Karpas-422 (cell line): ENCODE data around the gene C2orf78. TPM values are rescaled to one million over a fixed set of nuclear protein-coding genes. Genes with fewer than 3 reads are reported as not detected.
A peak's percentile ranks its signal among the peaks of the same experiment; 100 is the strongest.

ENCODE experiments used
- DNase-seq: peaks from one replicate; pipeline ENCODE4 v3.0.0-alpha.2; 2015
- H2AFZ ChIP-seq: fragments of 200-600 bp; sonication (generic); 2 replicates; pipeline ENCODE4 v1.6.1; 2014; ENCODE audit warnings: antibody characterized with exemption, low read length, mixed read lengths
- H3K27ac ChIP-seq: fragments of 200-600 bp; sonication (generic); 2 replicates; pipeline ENCODE4 v1.5.1; 2014; ENCODE audit warnings: mild to moderate bottlenecking, low read length, moderate library complexity
- H3K27me3 ChIP-seq: fragments of 200-600 bp; sonication (generic); 2 replicates; pipeline ENCODE4 v1.6.1; 2014; ENCODE audit warnings: low read length, mixed read lengths
- H3K36me3 ChIP-seq: fragments of 200-600 bp; sonication (generic); 2 replicates; pipeline ENCODE4 v1.6.1; 2014; ENCODE audit warnings: low read length, mixed read lengths; ENCODE audit not compliant: insufficient read depth
- H3K4me1 ChIP-seq: fragments of 200-600 bp; sonication (generic); 2 replicates; pipeline ENCODE4 v1.6.1; 2014; ENCODE audit warnings: mild to moderate bottlenecking, low read length, mixed read lengths
- H3K4me2 ChIP-seq: fragments of 200-600 bp; sonication (generic); 2 replicates; pipeline ENCODE4 v1.6.1; 2014; ENCODE audit warnings: low read length, low read depth, mild to moderate bottlenecking; ENCODE audit not compliant: poor library complexity, severe bottlenecking
- H3K4me3 ChIP-seq: fragments of 200-600 bp; sonication (generic); 2 replicates; pipeline ENCODE4 v1.5.1; 2014; ENCODE audit warnings: mild to moderate bottlenecking, antibody characterized with exemption, low read length, mixed read lengths
- H3K79me2 ChIP-seq: fragments of 200-600 bp; sonication (generic); 2 replicates; pipeline ENCODE4 v1.6.1; 2014; ENCODE audit warnings: mild to moderate bottlenecking, low read length, mixed read lengths
- H3K9ac ChIP-seq: fragments of 200-600 bp; sonication (generic); 2 replicates; pipeline ENCODE4 v1.6.0; 2014; ENCODE audit warnings: low read length
- H3K9me2 ChIP-seq: fragments of 200-600 bp; sonication (generic), shearing (Covaris generic); replicated peaks from 2 replicates; pipeline ENCODE4 v1.6.0; 2014; ENCODE audit warnings: mild to moderate bottlenecking, low read length, moderate library complexity; ENCODE audit not compliant: insufficient read depth
- H3K9me3 ChIP-seq: fragments of 300-700, 200-600 bp; sonication (generic); 2 replicates; pipeline ENCODE4 v1.6.1; 2014; ENCODE audit warnings: low read length, mixed read lengths
- H4K20me1 ChIP-seq: fragments of 200-600 bp; sonication (generic); 2 replicates; pipeline ENCODE4 v1.6.1; 2014; ENCODE audit warnings: mild to moderate bottlenecking, antibody characterized with exemption, low read length, low read depth; ENCODE audit not compliant: insufficient read depth
- total RNA-seq: library from RNA; depleted of rRNA; stranded (reverse); fragments of >200 nt; shearing (Covaris generic); gene quantifications from 2 replicates; pipeline ENCODE4 v1.2.3, GENCODE V29; 2014; ENCODE audit warnings: low replicate concordance

The C2orf78 gene
- total RNA-seq, 1 experiment from 2014 or later, result not detected

DNA sequence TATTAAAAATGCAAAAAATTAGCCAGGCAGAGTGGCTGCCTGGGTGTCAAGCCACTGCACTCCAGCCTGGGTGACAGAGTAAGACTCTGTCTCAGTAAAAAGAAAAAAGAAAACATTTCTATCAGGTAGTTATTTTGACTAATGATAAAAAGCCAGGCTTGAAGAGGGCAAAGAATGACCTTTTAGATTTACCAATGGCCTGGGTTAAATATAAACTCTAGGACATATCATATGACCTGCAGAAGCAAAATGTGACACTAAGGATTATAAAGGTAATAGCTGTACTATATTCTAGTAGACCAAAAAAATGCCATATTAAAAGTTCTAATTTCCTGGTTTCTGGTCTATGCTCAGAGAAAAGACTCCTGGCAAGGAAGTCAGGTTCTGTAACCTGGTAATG, 28.7 kb downstream of the C2orf78 start:
- no peak overlapping the region for H3K27ac ChIP-seq
- H4K20me1 ChIP-seq, result no peaks in the 10 kb centered on the region
- DNase-seq, result no peak
- no peak overlapping the region for H2AFZ ChIP-seq
- H3K79me2 ChIP-seq, result no peaks in the 10 kb centered on the region
- no peaks in the 10 kb centered on the region for H3K4me1 ChIP-seq
- H3K9me2 ChIP-seq, result no peaks in the 10 kb centered on the region
- no peak overlapping the region for H3K4me3 ChIP-seq
- no peak overlapping the region for H3K9ac ChIP-seq
- H3K9me3 ChIP-seq, result no peaks in the 10 kb centered on the region
- H3K4me2 ChIP-seq, result no peak overlapping the region
- no peaks in the 10 kb centered on the region for H3K36me3 ChIP-seq
- H3K27me3 ChIP-seq, result no peaks in the 10 kb centered on the region

DNA sequence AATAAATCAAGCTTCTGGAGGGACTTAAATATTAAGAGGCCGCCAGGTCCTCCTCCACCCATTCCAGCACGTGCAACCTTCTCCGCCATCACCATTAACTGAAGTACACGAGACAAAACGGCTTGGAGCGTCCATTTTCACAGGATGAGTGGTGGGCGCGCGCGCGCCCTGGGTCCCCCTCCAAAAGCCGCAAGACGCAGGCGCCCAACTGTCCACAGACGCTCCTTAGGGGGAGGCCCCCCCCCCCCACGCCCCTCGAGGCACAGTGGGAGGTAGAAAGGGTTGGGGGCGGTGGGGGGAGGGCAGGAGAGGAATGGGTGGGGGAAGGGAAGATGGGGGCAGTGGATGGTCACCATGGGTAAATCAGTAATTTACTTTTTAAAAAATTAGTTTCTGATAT, 34.3 kb downstream of the C2orf78 start:
- H3K4me1 ChIP-seq, result peaks cover 25% of the 10 kb centered on the region
- H3K9me3 ChIP-seq, result no peaks in the 10 kb centered on the region
- no peak overlapping the region for H2AFZ ChIP-seq
- H3K4me3 ChIP-seq, result no peak overlapping the region
- no peak overlapping the region for H3K27ac ChIP-seq
- H4K20me1 ChIP-seq, result no peaks in the 10 kb centered on the region
- no peaks in the 10 kb centered on the region for H3K27me3 ChIP-seq
- no peaks in the 10 kb centered on the region for H3K9me2 ChIP-seq
- H3K79me2 ChIP-seq, result no peaks in the 10 kb centered on the region
- no peak overlapping the region for H3K9ac ChIP-seq
- H3K4me2 ChIP-seq, result no peak overlapping the region
- no peak for DNase-seq
- no peaks in the 10 kb centered on the region for H3K36me3 ChIP-seq

DNA sequence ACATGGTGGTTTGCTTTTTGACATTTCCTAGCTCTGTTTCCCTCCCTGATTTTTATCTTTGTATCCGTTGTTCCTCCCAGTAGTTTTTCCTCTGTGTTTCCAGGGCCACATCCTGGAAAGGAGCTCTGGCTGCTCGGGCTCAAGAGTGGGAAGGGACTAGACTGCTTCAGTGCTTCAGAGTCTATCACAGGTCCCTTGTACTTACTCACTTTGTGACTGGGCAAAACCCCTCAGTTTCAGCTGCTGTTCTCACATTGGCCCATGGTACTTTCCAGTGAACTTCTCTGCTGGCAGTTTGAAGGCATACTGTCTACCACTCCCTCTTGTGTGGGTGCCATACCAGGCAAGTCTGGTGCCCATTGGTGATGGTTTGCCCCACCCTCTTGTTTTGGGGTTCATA, 37.2 kb downstream of the C2orf78 start:
- no peak overlapping the region for H3K9ac ChIP-seq
- no peak overlapping the region for H3K4me2 ChIP-seq
- H2AFZ ChIP-seq, result peak overlapping the region; percentile 38
- no peak overlapping the region for H3K4me3 ChIP-seq
- H4K20me1 ChIP-seq, result no peaks in the 10 kb centered on the region
- DNase-seq, result no peak
- no peaks in the 10 kb centered on the region for H3K36me3 ChIP-seq
- peaks cover 26% of the 10 kb centered on the region for H3K4me1 ChIP-seq
- no peaks in the 10 kb centered on the region for H3K9me3 ChIP-seq
- H3K27ac ChIP-seq, result no peak overlapping the region
- no peaks in the 10 kb centered on the region for H3K79me2 ChIP-seq
- no peaks in the 10 kb centered on the region for H3K27me3 ChIP-seq
- no peaks in the 10 kb centered on the region for H3K9me2 ChIP-seq

DNA sequence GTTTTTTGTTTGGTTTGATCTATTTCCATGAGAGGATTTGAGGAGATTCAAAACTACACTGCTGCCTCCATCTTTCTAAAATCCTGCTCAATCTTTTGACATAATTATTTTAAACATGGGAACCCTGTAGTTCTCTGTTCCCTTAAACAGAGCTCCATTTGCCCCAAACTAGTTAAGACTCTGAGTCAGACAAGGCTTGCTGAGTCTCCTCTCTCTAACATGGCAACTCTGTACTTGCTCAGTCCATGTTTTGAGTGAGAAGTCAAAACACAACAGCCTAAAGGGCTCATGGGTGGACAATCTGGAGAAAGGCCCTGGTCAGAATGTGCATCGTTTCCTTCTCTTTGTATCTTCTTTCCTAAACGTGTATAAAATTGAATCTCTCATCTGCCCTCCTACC, 37.7 kb downstream of the C2orf78 start:
- Histone ChIP-seq H3K27me3 (no peaks in the 10 kb centered on the region), H3K9me3 (no peaks in the 10 kb centered on the region), H3K9me2 (no peaks in the 10 kb centered on the region), H3K4me2 (peak overlapping the region; percentile 45), H3K4me1 (peaks cover 26% of the 10 kb centered on the region), H3K36me3 (no peaks in the 10 kb centered on the region), H3K79me2 (no peaks in the 10 kb centered on the region), H3K9ac (no peak overlapping the region), H2AFZ (no peak overlapping the region), H3K4me3 (no peak overlapping the region), H4K20me1 (no peaks in the 10 kb centered on the region), H3K27ac (no peak overlapping the region)
- DNase-seq, result no peak

DNA sequence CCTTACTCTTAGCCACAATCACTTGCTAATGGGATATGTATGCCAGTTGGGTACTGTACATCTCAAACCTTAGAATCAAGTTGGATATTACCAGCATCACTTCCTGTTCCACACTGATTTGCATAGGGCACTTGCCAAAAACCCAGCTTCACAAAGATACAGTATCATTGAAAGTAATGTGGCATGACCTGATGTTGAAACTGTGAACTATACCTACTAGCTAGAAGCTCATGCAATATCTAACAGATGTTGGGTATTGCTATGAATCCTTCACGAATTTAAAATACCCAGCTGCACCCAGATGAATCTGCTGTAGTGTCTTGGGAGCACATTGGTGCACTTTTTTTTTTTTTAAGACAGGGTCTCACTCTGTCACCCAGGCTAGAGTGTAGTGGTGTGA, 38.3 kb downstream of the C2orf78 start:
- H3K36me3 ChIP-seq, result no peaks in the 10 kb centered on the region
- peak; percentile 86 for DNase-seq
- H3K4me1 ChIP-seq, result peaks cover 27% of the 10 kb centered on the region
- peak overlapping the region; percentile 2 for H2AFZ ChIP-seq
- H3K9me2 ChIP-seq, result no peaks in the 10 kb centered on the region
- peak overlapping the region; percentile 8; the same call in 1 of the 2 replicates for H3K4me3 ChIP-seq
- peak overlapping the region; percentile 36 for H3K27ac ChIP-seq
- H3K9me3 ChIP-seq, result no peaks in the 10 kb centered on the region
- no peaks in the 10 kb centered on the region for H4K20me1 ChIP-seq
- H3K79me2 ChIP-seq, result no peaks in the 10 kb centered on the region
- H3K4me2 ChIP-seq, result peak overlapping the region; percentile 45
- no peaks in the 10 kb centered on the region for H3K27me3 ChIP-seq
- peak overlapping the region; percentile 34; the same call in 1 of the 2 replicates for H3K9ac ChIP-seq

DNA sequence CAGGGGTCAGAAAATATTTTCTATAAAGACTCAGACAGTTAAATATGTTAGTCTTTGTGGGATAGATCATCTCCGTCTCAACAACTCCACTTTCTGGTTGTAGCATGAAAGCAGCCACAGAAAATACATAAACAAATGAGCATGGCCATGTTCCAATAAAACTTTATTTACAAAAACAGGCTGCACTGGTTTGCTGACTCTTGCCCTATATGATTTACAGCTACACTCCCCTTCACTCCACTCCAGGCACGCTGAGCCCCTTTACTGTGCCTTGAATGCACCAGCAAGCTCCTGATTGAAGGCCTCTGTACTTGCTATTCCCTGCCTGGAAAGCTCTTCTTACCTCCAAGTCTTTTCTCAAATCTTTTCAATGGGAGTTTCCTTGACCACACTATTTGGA, 39.0 kb downstream of the C2orf78 start:
- Histone ChIP-seq H3K27me3 (no peaks in the 10 kb centered on the region), H3K9me2 (no peaks in the 10 kb centered on the region), H3K4me1 (peaks cover 34% of the 10 kb centered on the region), H4K20me1 (no peaks in the 10 kb centered on the region), H2AFZ (peak overlapping the region; percentile 2), H3K36me3 (no peaks in the 10 kb centered on the region), H3K27ac (peak overlapping the region; percentile 36; the same call in 1 of the 2 replicates), H3K4me3 (peak overlapping the region; percentile 8; the same call in 1 of the 2 replicates), H3K4me2 (peak overlapping the region; percentile 45), H3K79me2 (peaks cover 5% of the 10 kb centered on the region), H3K9me3 (no peaks in the 10 kb centered on the region), H3K9ac (peak overlapping the region; percentile 34)
- DNase-seq, result no peak

DNA sequence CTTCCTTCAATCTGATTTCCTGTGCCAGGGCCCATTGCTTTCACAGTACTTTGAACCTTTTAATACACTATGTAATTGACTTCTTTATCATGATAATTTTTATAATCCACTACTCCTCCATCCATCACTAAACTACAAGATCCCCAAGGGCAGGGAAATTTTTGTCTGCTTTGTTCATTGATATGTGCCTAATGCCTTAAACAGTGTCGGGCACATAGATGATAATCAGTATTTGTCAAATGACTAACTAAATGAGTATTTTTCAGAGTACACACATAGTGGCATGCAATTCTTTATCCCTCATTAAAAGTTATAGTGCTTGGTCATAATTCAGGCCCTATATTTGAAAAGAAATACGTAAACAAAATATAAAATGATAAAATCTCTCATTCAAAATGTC, 39.4 kb downstream of the C2orf78 start:
- peak overlapping the region; percentile 2; the same call in 1 of the 2 replicates for H2AFZ ChIP-seq
- H3K4me3 ChIP-seq, result no peak overlapping the region
- peaks cover 9% of the 10 kb centered on the region for H3K79me2 ChIP-seq
- peaks cover 35% of the 10 kb centered on the region for H3K4me1 ChIP-seq
- H3K27ac ChIP-seq, result no peak overlapping the region
- no peaks in the 10 kb centered on the region for H3K36me3 ChIP-seq
- no peak for DNase-seq
- H3K9me2 ChIP-seq, result no peaks in the 10 kb centered on the region
- no peaks in the 10 kb centered on the region for H4K20me1 ChIP-seq
- H3K9ac ChIP-seq, result no peak overlapping the region
- H3K4me2 ChIP-seq, result no peak overlapping the region
- H3K27me3 ChIP-seq, result no peaks in the 10 kb centered on the region
- no peaks in the 10 kb centered on the region for H3K9me3 ChIP-seq

DNA sequence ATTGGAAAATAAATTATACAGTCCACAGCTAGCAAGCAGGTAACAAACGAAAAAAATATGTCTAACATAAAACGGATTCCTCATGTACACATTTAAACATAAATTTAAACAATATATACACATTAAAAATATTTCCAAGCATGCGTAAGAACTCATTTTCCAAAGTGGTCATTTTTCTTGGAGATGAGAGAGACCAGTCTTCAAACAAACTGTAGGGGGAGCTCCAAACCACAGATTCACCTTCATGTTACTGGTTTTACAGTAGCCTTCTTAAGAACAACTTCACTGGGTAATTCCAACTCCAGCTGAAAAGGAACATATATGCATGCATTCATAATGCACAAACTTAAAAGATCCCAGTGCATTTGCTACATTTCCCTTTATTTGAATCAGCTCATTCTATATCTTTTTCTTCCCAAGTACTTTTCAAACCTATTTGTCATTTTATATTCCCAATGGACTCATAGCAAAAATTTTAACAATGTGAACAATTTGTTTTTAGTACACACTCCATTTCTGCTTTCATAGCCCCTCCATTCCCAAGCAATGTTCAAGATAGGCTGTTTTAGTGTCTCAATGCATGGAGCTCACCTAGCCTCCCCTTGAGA, 40.0 kb downstream of the C2orf78 start:
- Histone ChIP-seq H3K9me2 (no peaks in the 10 kb centered on the region), H3K4me2 (no peak overlapping the region), H3K27me3 (no peaks in the 10 kb centered on the region), H3K79me2 (peaks cover 15% of the 10 kb centered on the region), H3K4me3 (no peak overlapping the region), H4K20me1 (no peaks in the 10 kb centered on the region), H3K4me1 (peaks cover 35% of the 10 kb centered on the region), H3K27ac (no peak overlapping the region), H3K36me3 (no peaks in the 10 kb centered on the region), H3K9ac (no peak overlapping the region), H2AFZ (no peak overlapping the region), H3K9me3 (no peaks in the 10 kb centered on the region)
- peak; percentile 90 for DNase-seq
